Measurements from ENCODE around the gene FLNC. TPM values are rescaled to one million over a fixed set of nuclear protein-coding genes. Genes with fewer than 3 reads are reported as not detected.

Gene FLNC
- total RNA-seq, 1 donor from 2014 or later = 31.9 TPM

DNA sequence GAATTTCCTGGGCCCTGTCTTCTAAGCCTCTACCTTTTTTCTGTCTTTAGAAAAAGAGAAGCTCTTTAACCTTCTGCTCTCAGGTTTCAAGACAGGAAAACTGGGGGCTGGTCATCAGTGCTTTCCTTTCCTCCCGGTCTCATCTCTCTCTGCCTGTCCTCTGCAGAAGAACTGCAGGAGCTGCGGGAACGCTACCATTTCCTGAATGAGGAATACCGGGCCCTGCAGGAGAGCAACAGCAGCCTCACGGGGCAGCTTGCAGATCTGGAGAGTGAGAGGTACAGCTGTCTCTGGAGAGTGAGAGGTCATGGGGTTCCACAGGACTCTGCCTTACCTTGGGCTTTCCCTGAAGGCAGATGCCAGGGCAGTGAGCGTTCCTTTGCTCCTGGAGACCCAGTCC, 25.7 kb upstream of the FLNC start:
- Histone ChIP-seq H3K4me1 (no peaks in the 10 kb centered on the region), H3K36me3 (peaks cover 0 to 4% of the 10 kb centered on the region in 2 donors), H3K27me3 (no peaks in the 10 kb centered on the region), H3K27ac (no peak overlapping the region), H3K9me3 (no peaks in the 10 kb centered on the region), H3K4me3 (no peak overlapping the region)
- DNase-seq (ENCODE audit: extremely low spot score in 2 of 2) = no peak
- TF ChIP-seq POLR2AphosphoS5 (IDR thresholded peaks at IDR 0.05; ENCODE audit: insufficient read depth in 1 of 2, low read depth in 1 of 2) (no peak), POLR2A (IDR thresholded peaks at IDR 0.05) (no peak)
- TF ChIP-seq, protein P1, sequence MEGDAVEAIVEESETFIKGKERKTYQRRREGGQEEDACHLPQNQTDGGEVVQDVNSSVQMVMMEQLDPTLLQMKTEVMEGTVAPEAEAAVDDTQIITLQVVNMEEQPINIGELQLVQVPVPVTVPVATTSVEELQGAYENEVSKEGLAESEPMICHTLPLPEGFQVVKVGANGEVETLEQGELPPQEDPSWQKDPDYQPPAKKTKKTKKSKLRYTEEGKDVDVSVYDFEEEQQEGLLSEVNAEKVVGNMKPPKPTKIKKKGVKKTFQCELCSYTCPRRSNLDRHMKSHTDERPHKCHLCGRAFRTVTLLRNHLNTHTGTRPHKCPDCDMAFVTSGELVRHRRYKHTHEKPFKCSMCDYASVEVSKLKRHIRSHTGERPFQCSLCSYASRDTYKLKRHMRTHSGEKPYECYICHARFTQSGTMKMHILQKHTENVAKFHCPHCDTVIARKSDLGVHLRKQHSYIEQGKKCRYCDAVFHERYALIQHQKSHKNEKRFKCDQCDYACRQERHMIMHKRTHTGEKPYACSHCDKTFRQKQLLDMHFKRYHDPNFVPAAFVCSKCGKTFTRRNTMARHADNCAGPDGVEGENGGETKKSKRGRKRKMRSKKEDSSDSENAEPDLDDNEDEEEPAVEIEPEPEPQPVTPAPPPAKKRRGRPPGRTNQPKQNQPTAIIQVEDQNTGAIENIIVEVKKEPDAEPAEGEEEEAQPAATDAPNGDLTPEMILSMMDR (IDR thresholded peaks at IDR 0.05) = no peak
- intact Hi-C loops (cut with DNase I) = no loop called here

DNA sequence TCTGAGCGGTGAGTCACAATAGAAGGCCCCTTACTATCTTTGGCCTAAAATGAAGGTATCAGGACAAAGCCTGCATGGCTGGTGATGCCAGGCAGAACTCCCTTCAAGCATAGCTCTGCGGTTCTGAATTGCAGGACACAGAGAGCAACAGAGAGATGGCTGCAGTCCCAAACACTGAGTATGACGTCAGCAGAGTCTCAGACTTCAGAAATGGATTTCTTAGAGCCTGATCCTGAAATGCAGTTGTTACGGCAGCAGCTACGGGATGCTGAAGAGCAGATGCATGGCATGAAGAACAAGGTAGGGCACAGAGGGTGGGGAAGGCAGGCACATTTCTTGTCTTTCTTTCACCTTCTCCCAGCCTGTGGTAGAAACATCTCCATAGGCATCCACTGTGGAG, 25.0 kb upstream of the FLNC start:
- no peak overlapping the region for H3K27ac ChIP-seq
- DNase-seq (ENCODE audit: extremely low spot score in 2 of 2) = no peak
- H3K4me1 ChIP-seq = no peaks in the 10 kb centered on the region
- H3K4me3 ChIP-seq = no peak overlapping the region
- intact Hi-C loops (cut with DNase I) = no loop called here
- H3K9me3 ChIP-seq = no peaks in the 10 kb centered on the region
- TF ChIP-seq POLR2A (IDR thresholded peaks at IDR 0.05) (no peak), POLR2AphosphoS5 (IDR thresholded peaks at IDR 0.05; ENCODE audit: insufficient read depth in 1 of 2, low read depth in 1 of 2) (no peak)
- TF ChIP-seq, protein P1 (IDR thresholded peaks at IDR 0.05) = no peak
- peaks cover 0 to 4% of the 10 kb centered on the region in 2 donors for H3K36me3 ChIP-seq
- no peaks in the 10 kb centered on the region for H3K27me3 ChIP-seq

DNA sequence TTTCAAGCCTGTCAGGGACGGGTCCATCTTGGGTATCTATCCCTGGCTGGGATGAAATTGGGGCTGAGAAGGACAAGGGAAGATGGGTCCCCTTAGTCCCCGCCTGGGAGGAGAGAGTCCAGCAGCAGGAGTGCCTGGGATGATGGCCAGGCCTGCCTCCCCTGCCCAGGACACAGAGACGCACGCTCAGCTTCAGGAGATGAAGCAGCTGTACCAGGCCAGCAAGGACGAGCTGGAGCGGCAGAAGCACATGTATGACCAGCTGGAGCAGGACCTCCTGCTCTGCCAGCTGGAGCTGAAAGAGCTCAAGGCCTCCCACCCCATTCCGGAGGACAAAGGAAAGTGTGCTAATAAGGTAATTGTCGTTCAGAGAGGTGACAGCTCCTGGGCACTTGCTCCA, 23.0 kb upstream of the FLNC start:
- Histone ChIP-seq H3K4me1 (no peaks in the 10 kb centered on the region), H3K4me3 (no peak overlapping the region), H3K36me3 (peaks cover 0 to 4% of the 10 kb centered on the region in 2 donors), H3K27me3 (no peaks in the 10 kb centered on the region), H3K9me3 (no peaks in the 10 kb centered on the region), H3K27ac (no peak overlapping the region)
- intact Hi-C loops (cut with DNase I) = no loop called here
- DNase-seq (ENCODE audit: extremely low spot score in 2 of 2) = no peak
- TF ChIP-seq, protein P1 (IDR thresholded peaks at IDR 0.05) = no peak
- TF ChIP-seq POLR2A (IDR thresholded peaks at IDR 0.05) (no peak), POLR2AphosphoS5 (IDR thresholded peaks at IDR 0.05; ENCODE audit: insufficient read depth in 1 of 2, low read depth in 1 of 2) (no peak)

DNA sequence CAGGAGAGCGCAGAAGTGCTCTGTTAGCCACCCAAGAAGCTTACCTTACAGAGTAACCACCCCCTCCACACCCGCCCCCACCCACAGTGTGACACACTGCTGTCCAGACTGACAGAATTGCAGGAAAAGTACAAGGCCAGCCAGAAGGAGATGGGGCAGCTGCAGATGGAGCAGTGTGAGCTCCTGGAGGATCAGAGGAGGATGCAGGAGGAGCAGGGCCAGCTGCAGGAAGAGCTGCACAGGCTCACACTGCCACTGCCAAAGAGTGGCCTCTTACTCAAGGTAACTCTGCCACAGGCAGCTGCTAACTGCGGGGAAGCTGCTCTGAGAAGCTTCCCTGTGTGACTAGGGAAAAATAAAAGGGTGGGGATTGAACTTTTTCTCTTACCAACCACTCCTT, 20.8 kb upstream of the FLNC start:
- H3K9me3 ChIP-seq = no peaks in the 10 kb centered on the region
- no peak for DNase-seq (ENCODE audit: extremely low spot score in 2 of 2)
- no peaks in the 10 kb centered on the region for H3K27me3 ChIP-seq
- intact Hi-C loops (cut with DNase I) = no loop called here
- no peak overlapping the region for H3K4me3 ChIP-seq
- H3K4me1 ChIP-seq = no peaks in the 10 kb centered on the region
- peaks cover 0 to 4% of the 10 kb centered on the region in 2 donors for H3K36me3 ChIP-seq
- TF ChIP-seq POLR2AphosphoS5 (IDR thresholded peaks at IDR 0.05; ENCODE audit: insufficient read depth in 1 of 2, low read depth in 1 of 2) = no peak
- TF ChIP-seq, protein P1 (IDR thresholded peaks at IDR 0.05) = no peak
- no peak for TF ChIP-seq POLR2A (IDR thresholded peaks at IDR 0.05)
- no peak overlapping the region for H3K27ac ChIP-seq

- no peaks in the 10 kb centered on the region for H3K4me1 ChIP-seq
- H3K27ac ChIP-seq = no peak overlapping the region
- H3K27me3 ChIP-seq = no peaks in the 10 kb centered on the region
- H3K36me3 ChIP-seq = peaks cover 0 to under 1% of the 10 kb centered on the region in 2 donors
- intact Hi-C loops (cut with DNase I) = no loop called here
- no peak overlapping the region for H3K4me3 ChIP-seq
- no peaks in the 10 kb centered on the region for H3K9me3 ChIP-seq
- DNase-seq (ENCODE audit: extremely low spot score in 2 of 2) = no peak
- TF ChIP-seq, protein P1 (IDR thresholded peaks at IDR 0.05) = no peak
- TF ChIP-seq POLR2A (IDR thresholded peaks at IDR 0.05) (no peak), POLR2AphosphoS5 (IDR thresholded peaks at IDR 0.05; ENCODE audit: insufficient read depth in 1 of 2, low read depth in 1 of 2) (no peak)
Observed at GRCh38 chr7:128810473-128810872, 19.7 kb upstream of the FLNC start.
